Measurements from ENCODE around the gene ZNF318.
"Not testable (repeated sequence)": the region's sequence is repeated elsewhere in the genome, so short reads cannot be mapped to it uniquely, and the experiment has no call there.

ZNF318 gene

DNA sequence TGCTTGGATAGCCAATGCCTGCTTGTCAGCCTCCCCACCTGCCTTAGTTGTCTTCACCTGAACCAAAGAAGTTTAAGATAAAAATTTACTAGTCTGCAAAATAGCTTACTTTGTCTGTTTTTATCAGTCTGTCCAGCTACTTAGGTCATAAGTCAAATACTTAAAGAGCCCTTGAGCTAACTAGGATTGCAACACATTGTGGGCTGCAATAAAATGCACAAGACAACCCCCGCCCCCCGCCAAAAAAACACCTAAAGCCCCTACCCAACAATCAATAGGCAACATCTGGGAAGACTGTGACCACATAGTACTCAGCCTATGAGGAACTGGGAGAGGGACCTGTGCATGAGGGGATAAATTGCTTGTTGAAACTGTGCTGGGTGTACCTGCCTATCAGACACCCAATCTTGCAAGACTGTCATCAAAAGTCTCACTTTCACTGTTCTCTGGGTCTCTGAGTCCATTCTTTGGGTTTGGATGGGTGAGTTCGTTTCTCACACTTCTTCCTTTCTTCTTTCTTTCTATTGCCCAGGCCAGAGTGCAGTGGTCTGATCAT lies 30.6 kb upstream of the ZNF318 start:
- H3K4me3 ChIP-seq (ENCODE audit: low read depth, low read length) = no peak overlapping the region
- H3K9me3 ChIP-seq (ENCODE audit: control insufficient read depth, insufficient read depth, low read depth, low read length) = no peaks in the 10 kb centered on the region
- H3K27me3 ChIP-seq (ENCODE audit: control insufficient read depth, insufficient read depth, low read length) = no peaks in the 10 kb centered on the region; the same call in 1 of the 2 replicates
- no peaks in the 10 kb centered on the region for H3K36me3 ChIP-seq (ENCODE audit: control insufficient read depth, insufficient read depth, low read length)
- H3K27ac ChIP-seq (ENCODE audit: low read depth, low read length) = no peak overlapping the region
- peaks cover 7% of the 10 kb centered on the region; the same call in 1 of the 2 replicates for H3K4me1 ChIP-seq (ENCODE audit: control insufficient read depth, insufficient read depth, low read length)
- no peak overlapping the region for H3K9ac ChIP-seq (ENCODE audit: low read length)

DNA sequence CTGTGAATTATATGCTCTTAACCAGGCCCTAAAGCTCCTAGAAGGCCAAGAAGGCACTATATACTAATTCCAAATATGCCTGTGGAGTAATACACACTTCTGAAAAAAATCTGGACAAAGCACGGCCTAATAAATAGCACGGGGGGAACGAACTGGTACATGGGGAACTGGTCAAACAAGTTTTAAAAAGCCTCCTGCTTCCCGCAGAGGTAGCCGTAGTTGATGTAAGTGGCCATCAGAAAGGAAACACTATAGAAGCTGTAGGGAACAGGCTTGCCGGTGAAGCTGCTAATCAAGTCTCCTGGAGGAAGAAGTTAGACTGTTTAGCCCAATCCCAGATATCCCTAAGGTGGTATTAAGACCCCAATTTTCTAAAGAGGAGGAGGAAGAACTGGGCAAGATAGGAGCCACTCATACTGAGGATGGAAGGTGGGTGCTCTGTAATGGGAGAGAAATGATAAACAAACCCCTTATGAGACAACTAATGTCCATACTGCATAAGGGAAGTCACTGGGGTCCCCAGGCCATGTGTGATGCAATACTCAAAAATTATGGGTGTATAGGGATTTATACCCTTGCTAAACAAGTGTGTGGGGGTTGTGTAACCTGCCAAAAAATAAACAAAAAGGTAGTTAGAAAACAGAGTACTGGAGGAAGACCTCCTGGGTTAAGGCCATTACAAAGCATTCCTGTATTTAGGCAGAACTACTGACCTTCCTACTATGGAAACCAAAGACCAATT lies 27.1 kb upstream of the ZNF318 start:
- Histone ChIP-seq H3K4me3 (ENCODE audit: low read depth, low read length) (no peak overlapping the region), H3K27ac (ENCODE audit: low read depth, low read length) (no peak overlapping the region), H3K9me3 (ENCODE audit: control insufficient read depth, insufficient read depth, low read depth, low read length) (no peaks in the 10 kb centered on the region), H3K27me3 (ENCODE audit: control insufficient read depth, insufficient read depth, low read length) (no peaks in the 10 kb centered on the region), H3K36me3 (ENCODE audit: control insufficient read depth, insufficient read depth, low read length) (no peaks in the 10 kb centered on the region), H3K9ac (ENCODE audit: low read length) (no peak overlapping the region), H3K4me1 (ENCODE audit: control insufficient read depth, insufficient read depth, low read length) (peaks cover 10% of the 10 kb centered on the region; the same call in 1 of the 2 replicates)

GRCh38 chr6:43395776-43396175 lies 26.3 kb upstream of the ZNF318 start:
- peaks cover 14% of the 10 kb centered on the region for H3K4me1 ChIP-seq (ENCODE audit: control insufficient read depth, insufficient read depth, low read length)
- H3K27me3 ChIP-seq (ENCODE audit: control insufficient read depth, insufficient read depth, low read length) = no peaks in the 10 kb centered on the region

GRCh38 chr6:43394982-43395381 lies 25.5 kb upstream of the ZNF318 start:
- Histone ChIP-seq H3K9ac (ENCODE audit: low read length) (no peak overlapping the region), H3K9me3 (ENCODE audit: control insufficient read depth, insufficient read depth, low read depth, low read length) (no peaks in the 10 kb centered on the region), H3K27ac (ENCODE audit: low read depth, low read length) (no peak overlapping the region), H3K27me3 (ENCODE audit: control insufficient read depth, insufficient read depth, low read length) (no peaks in the 10 kb centered on the region), H3K36me3 (ENCODE audit: control insufficient read depth, insufficient read depth, low read length) (no peaks in the 10 kb centered on the region), H3K4me1 (ENCODE audit: control insufficient read depth, insufficient read depth, low read length) (peaks cover 21% of the 10 kb centered on the region), H3K4me3 (ENCODE audit: low read depth, low read length) (no peak overlapping the region)

More at GRCh38 chr6:43395776-43396175, 26.3 kb upstream of the ZNF318 start:
- Histone ChIP-seq H3K4me3 (ENCODE audit: low read depth, low read length) (no peak overlapping the region), H3K9ac (ENCODE audit: low read length) (no peak overlapping the region), H3K27ac (ENCODE audit: low read depth, low read length) (no peak overlapping the region), H3K9me3 (ENCODE audit: control insufficient read depth, insufficient read depth, low read depth, low read length) (no peaks in the 10 kb centered on the region), H3K36me3 (ENCODE audit: control insufficient read depth, insufficient read depth, low read length) (no peaks in the 10 kb centered on the region)

DNA sequence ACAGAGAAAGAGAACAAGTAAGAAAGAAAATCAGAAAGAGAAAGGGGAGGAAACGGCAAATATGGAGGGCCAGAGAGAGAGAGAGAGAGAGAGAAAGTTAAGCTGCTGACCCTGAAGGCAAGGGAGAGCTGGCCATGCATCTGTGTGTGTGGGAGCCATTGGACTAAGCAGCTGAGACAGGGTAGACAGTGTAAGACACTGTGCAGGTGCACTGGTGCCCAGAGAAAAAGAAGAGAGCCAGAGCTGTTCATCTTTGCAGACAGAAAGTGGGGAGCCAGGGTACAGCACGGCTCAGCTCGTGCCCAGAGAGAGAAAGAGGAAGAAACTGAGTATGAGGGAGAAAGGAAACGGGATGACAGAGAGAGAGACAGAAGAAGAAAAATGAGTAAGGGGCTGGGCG lies 24.2 kb upstream of the ZNF318 start:
- Histone ChIP-seq H3K9me3 (ENCODE audit: control insufficient read depth, insufficient read depth, low read depth, low read length) (no peaks in the 10 kb centered on the region), H3K27ac (ENCODE audit: low read depth, low read length) (no peak overlapping the region), H3K4me3 (ENCODE audit: low read depth, low read length) (no peak overlapping the region)

DNA sequence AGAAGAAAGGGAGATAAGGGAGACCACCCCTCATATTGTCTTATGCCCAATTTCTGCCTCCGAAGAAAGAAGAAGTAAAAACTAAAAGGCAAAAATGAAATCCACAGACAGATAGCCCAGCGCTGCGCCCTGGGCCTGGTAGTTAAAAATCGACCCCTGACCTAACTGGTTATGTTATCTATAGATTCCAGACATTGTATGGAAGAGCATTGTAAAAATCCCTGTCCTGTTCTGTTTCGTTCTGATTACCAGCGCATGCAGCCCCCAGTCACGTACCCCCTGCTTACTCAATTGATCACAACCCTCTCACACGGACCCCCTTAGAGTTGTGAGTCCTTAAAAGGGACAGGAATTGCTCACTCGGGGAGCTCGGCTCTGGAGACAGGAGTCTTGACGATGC lies 23.7 kb upstream of the ZNF318 start:
- H3K36me3 ChIP-seq (ENCODE audit: control insufficient read depth, insufficient read depth, low read length); H3K9ac ChIP-seq (ENCODE audit: low read length); H3K27ac ChIP-seq (ENCODE audit: low read depth, low read length); H3K4me3 ChIP-seq (ENCODE audit: low read depth, low read length); H3K27me3 ChIP-seq (ENCODE audit: control insufficient read depth, insufficient read depth, low read length); H3K9me3 ChIP-seq (ENCODE audit: control insufficient read depth, insufficient read depth, low read depth, low read length): not testable (repeated sequence)
- H3K4me1 ChIP-seq (ENCODE audit: control insufficient read depth, insufficient read depth, low read length) = peaks cover 23% of the 10 kb centered on the region

More for the DNA sequence above, 24.2 kb upstream of the ZNF318 start:
- no peak overlapping the region for H3K9ac ChIP-seq (ENCODE audit: low read length)
- H3K36me3 ChIP-seq (ENCODE audit: control insufficient read depth, insufficient read depth, low read length) = no peaks in the 10 kb centered on the region
- H3K27me3 ChIP-seq (ENCODE audit: control insufficient read depth, insufficient read depth, low read length) = no peaks in the 10 kb centered on the region
- peaks cover 23% of the 10 kb centered on the region for H3K4me1 ChIP-seq (ENCODE audit: control insufficient read depth, insufficient read depth, low read length)

DNA sequence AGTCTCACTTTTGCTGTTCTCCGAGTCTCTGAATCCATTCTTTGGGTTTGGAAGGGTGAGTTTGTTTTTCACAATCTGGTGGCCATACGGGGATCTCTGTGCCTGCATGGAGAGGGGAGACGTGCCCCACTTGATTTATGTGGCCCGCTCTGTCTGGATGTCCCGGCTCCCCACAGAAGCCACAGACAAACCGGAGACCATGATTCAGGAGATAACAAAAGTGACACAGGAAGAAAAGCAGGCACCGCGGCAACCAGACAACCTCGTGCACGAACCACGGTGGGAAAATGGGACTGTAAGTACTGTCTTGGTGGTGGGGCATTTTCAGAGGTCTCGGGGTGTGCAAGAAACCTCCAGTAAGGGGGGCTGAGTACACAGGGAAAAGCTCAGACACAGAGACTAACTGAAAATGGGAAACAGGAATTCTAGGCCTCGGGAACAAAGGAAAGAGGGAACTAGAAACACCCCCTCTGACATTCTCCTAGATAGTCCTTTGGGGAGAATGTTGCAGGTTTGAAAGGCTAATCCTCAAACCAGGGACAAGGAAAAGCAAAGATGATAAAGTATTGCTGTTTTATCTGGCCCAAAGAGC lies 22.1 kb upstream of the ZNF318 start:
- Histone ChIP-seq H3K9ac (ENCODE audit: low read length) (peak overlapping the region; percentile 3), H3K9me3 (ENCODE audit: control insufficient read depth, insufficient read depth, low read depth, low read length) (no peaks in the 10 kb centered on the region), H3K27ac (ENCODE audit: low read depth, low read length) (no peak overlapping the region), H3K4me1 (ENCODE audit: control insufficient read depth, insufficient read depth, low read length) (peaks cover 19% of the 10 kb centered on the region), H3K36me3 (ENCODE audit: control insufficient read depth, insufficient read depth, low read length) (no peaks in the 10 kb centered on the region), H3K4me3 (ENCODE audit: low read depth, low read length) (no peak overlapping the region; the same call in 1 of the 2 replicates), H3K27me3 (ENCODE audit: control insufficient read depth, insufficient read depth, low read length) (no peaks in the 10 kb centered on the region)

GRCh38 chr6:43390753-43391439 lies 21.4 kb upstream of the ZNF318 start:
- Histone ChIP-seq H3K4me1 (ENCODE audit: control insufficient read depth, insufficient read depth, low read length) (peaks cover 17% of the 10 kb centered on the region; the same call in 1 of the 2 replicates), H3K9ac (ENCODE audit: low read length) (peak overlapping the region; percentile 3)
- not testable (repeated sequence) for H3K36me3 ChIP-seq (ENCODE audit: control insufficient read depth, insufficient read depth, low read length); H3K27me3 ChIP-seq (ENCODE audit: control insufficient read depth, insufficient read depth, low read length); H3K4me3 ChIP-seq (ENCODE audit: low read depth, low read length); H3K27ac ChIP-seq (ENCODE audit: low read depth, low read length); H3K9me3 ChIP-seq (ENCODE audit: control insufficient read depth, insufficient read depth, low read depth, low read length)

DNA sequence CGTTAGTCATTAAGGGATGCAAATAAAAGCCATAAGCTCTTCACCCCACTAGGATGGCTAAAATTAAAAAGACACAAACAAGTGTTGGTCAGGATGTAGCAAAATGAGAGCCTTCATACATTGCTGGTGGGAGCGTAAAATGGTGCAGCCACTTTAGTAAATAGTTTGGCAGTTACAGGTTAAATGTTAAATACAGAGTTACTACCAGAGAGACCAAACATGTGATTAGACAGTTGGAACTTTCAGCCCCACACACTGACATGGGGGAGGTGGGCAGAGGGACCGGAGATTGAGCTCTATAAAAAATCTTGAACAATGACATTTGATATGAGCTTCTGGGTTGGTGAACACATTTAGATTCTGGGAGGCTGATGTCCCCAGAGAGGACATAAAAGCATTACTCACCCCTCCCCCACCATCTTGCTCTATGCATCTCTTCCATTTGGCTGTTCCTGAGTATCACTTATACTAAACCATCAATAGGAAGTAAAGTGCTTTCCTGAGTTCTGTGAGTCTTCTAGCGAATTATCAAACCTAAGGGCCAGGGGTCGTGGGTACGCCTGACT lies 20.4 kb upstream of the ZNF318 start:
- H3K27ac ChIP-seq (ENCODE audit: low read depth, low read length) = no peak overlapping the region
- no peaks in the 10 kb centered on the region for H3K27me3 ChIP-seq (ENCODE audit: control insufficient read depth, insufficient read depth, low read length)
- no peak overlapping the region for H3K4me3 ChIP-seq (ENCODE audit: low read depth, low read length)
- H3K9ac ChIP-seq (ENCODE audit: low read length) = no peak overlapping the region
- H3K9me3 ChIP-seq (ENCODE audit: control insufficient read depth, insufficient read depth, low read depth, low read length) = no peaks in the 10 kb centered on the region
- H3K36me3 ChIP-seq (ENCODE audit: control insufficient read depth, insufficient read depth, low read length) = no peaks in the 10 kb centered on the region
- peaks cover 16% of the 10 kb centered on the region; the same call in 1 of the 2 replicates for H3K4me1 ChIP-seq (ENCODE audit: control insufficient read depth, insufficient read depth, low read length)

DNA sequence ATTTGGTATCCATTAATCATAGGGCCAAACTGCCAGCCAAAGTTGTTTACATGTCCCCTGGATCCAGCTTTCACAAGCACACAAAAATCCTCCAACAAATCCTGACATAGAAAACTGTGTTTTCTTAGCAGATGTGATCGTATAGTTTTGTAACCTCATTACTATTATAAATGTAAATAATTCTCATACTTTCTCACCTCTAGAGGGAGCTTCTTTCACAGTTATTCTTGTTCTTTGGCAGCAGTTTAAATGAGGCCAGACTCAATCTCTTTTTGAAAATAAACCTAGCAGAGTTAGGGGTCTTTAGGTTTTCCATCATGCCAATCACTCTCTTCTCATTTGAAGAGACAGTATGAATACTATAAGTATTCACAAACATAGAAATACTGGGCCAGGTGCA lies 17.0 kb upstream of the ZNF318 start:
- peaks cover 12% of the 10 kb centered on the region; the same call in 1 of the 2 replicates for H3K4me1 ChIP-seq (ENCODE audit: control insufficient read depth, insufficient read depth, low read length)
- H3K27ac ChIP-seq (ENCODE audit: low read depth, low read length) = no peak overlapping the region
- H3K9ac ChIP-seq (ENCODE audit: low read length) = no peak overlapping the region
- no peaks in the 10 kb centered on the region for H3K9me3 ChIP-seq (ENCODE audit: control insufficient read depth, insufficient read depth, low read depth, low read length)
- H3K27me3 ChIP-seq (ENCODE audit: control insufficient read depth, insufficient read depth, low read length) = no peaks in the 10 kb centered on the region
- no peak overlapping the region for H3K4me3 ChIP-seq (ENCODE audit: low read depth, low read length)
- no peaks in the 10 kb centered on the region for H3K36me3 ChIP-seq (ENCODE audit: control insufficient read depth, insufficient read depth, low read length)
